Stimulated activated CD8-positive, alpha-beta memory T cell treated with anti-CD3 and anti-CD28 coated beads, Interleukin-7, amount 100 ng/mL, for 48 hours (primary cell): ENCODE measurements around the gene TYROBP.
"Not testable (repeated sequence)": the region's sequence is repeated elsewhere in the genome, so short reads cannot be mapped to it uniquely, and the experiment has no call there.

Experiments used
- DNase-seq, 2 donors: peaks; one replicate each; pipeline ENCODE4 v3.0.0-alpha.2; 2020; ENCODE audit warnings: low read depth in 1 of 2; ENCODE audit errors: extremely low read depth in 1 of 2

The TYROBP gene

GRCh38 chr19:35932291-35932936 is 24.3 kb upstream of the TYROBP start:
- no peak for DNase-seq

- DNase-seq: no peak
These were observed 23.7 kb upstream of the TYROBP start for GRCh38 chr19:35931874-35932202.

- peak; percentile 98 to 99 for DNase-seq
These were observed 23.2 kb upstream of the TYROBP start for GRCh38 chr19:35931161-35931873.

GRCh38 chr19:35929876-35930275 is 21.8 kb upstream of the TYROBP start:
- no peak for DNase-seq

- no peak for DNase-seq
These were observed 20.4 kb upstream of the TYROBP start for GRCh38 chr19:35928507-35928906.

GRCh38 chr19:35925501-35925900 is 17.4 kb upstream of the TYROBP start:
- DNase-seq: no peak

- DNase-seq: no peak
These were observed 12.9 kb upstream of the TYROBP start for GRCh38 chr19:35921012-35921411.

- DNase-seq: no peak
These were observed 11.2 kb upstream of the TYROBP start for GRCh38 chr19:35919306-35919705.

GRCh38 chr19:35915443-35915842 is 7.3 kb upstream of the TYROBP start:
- no peak for DNase-seq

- no peak for DNase-seq
These were observed 5.5 kb upstream of the TYROBP start for GRCh38 chr19:35913589-35913988.

GRCh38 chr19:35911790-35912189 is 3.7 kb upstream of the TYROBP start:
- DNase-seq: peak in 1 of 2 donors; percentile 15

- no peak for DNase-seq
These were observed 3.1 kb upstream of the TYROBP start for GRCh38 chr19:35911173-35911572.

- not testable (repeated sequence) for DNase-seq
These were observed 2.3 kb upstream of the TYROBP start for GRCh38 chr19:35910355-35910754.

- no peak for DNase-seq
These were observed 1.6 kb upstream of the TYROBP start for GRCh38 chr19:35909684-35910035.

- DNase-seq: no peak
These were observed 1.0 kb upstream of the TYROBP start for GRCh38 chr19:35908973-35909683.

- no peak for DNase-seq
These were observed 734 bp downstream of the TYROBP start for GRCh38 chr19:35907377-35907745.

GRCh38 chr19:35905178-35905727 is 2.8 kb downstream of the TYROBP start:
- DNase-seq: no peak

GRCh38 chr19:35904311-35905068 is 3.6 kb downstream of the TYROBP start:
- no peak for DNase-seq

GRCh38 chr19:35903550-35904179 is 4.4 kb downstream of the TYROBP start:
- DNase-seq: peak; percentile 78 to 92

- no peak for DNase-seq
These were observed 5.1 kb downstream of the TYROBP start for GRCh38 chr19:35902870-35903475.
